Fibroblast of skin of back (primary cell): ENCODE data around the gene FAHD1.

Experiments
- DNase-seq: peaks from one replicate; pipeline ENCODE4 v3.0.0-alpha.2; 2013

Gene FAHD1

GRCh38 chr16:1817716-1818115, 9.3 kb upstream of the FAHD1 start:
- DNase-seq: no peak

GRCh38 chr16:1818204-1818872, 8.7 kb upstream of the FAHD1 start:
- no peak for DNase-seq

- no peak for DNase-seq
Observed at GRCh38 chr16:1818873-1819525, 8.0 kb upstream of the FAHD1 start.

- no peak for DNase-seq
Observed at GRCh38 chr16:1819611-1820010, 7.4 kb upstream of the FAHD1 start.

GRCh38 chr16:1820096-1820945, 6.7 kb upstream of the FAHD1 start:
- no peak for DNase-seq

GRCh38 chr16:1820946-1821290, 6.1 kb upstream of the FAHD1 start:
- no peak for DNase-seq

GRCh38 chr16:1821861-1822611, 5.0 kb upstream of the FAHD1 start:
- no peak for DNase-seq

GRCh38 chr16:1822801-1823200, 4.2 kb upstream of the FAHD1 start:
- no peak for DNase-seq

GRCh38 chr16:1823821-1824220, 3.2 kb upstream of the FAHD1 start:
- peak; percentile 37 for DNase-seq

- no peak for DNase-seq
Observed at GRCh38 chr16:1825381-1825863, 1.6 kb upstream of the FAHD1 start.

GRCh38 chr16:1825864-1826690, 929 bp upstream of the FAHD1 start:
- peak; percentile 9 for DNase-seq

GRCh38 chr16:1828645-1829410, 1.8 kb downstream of the FAHD1 start:
- no peak for DNase-seq

- DNase-seq: no peak
Observed at GRCh38 chr16:1830213-1830612, 3.2 kb downstream of the FAHD1 start.

GRCh38 chr16:1831186-1832075, 4.4 kb downstream of the FAHD1 start:
- no peak for DNase-seq

GRCh38 chr16:1832838-1833454, 5.9 kb downstream of the FAHD1 start:
- no peak for DNase-seq

GRCh38 chr16:1834096-1834495, 7.1 kb downstream of the FAHD1 start:
- no peak for DNase-seq

GRCh38 chr16:1839554-1839953, 12.5 kb downstream of the FAHD1 start:
- DNase-seq: peak; percentile 45

GRCh38 chr16:1845985-1846384, 19.0 kb downstream of the FAHD1 start:
- no peak for DNase-seq

- no peak for DNase-seq
Observed at GRCh38 chr16:1846416-1846815, 19.4 kb downstream of the FAHD1 start.

GRCh38 chr16:1850981-1851380, 24.0 kb downstream of the FAHD1 start:
- no peak for DNase-seq
